ENCODE results near the gene KLF7. TPM values are rescaled to one million over a fixed set of nuclear protein-coding genes. Genes with fewer than 3 reads are reported as not detected.
A peak's percentile ranks its signal among the peaks of the same experiment; 100 is the strongest.

The KLF7 gene
- total and polyA plus RNA-seq, 8 donors: 2.7 to 33.0 (median 7.3) TPM

DNA sequence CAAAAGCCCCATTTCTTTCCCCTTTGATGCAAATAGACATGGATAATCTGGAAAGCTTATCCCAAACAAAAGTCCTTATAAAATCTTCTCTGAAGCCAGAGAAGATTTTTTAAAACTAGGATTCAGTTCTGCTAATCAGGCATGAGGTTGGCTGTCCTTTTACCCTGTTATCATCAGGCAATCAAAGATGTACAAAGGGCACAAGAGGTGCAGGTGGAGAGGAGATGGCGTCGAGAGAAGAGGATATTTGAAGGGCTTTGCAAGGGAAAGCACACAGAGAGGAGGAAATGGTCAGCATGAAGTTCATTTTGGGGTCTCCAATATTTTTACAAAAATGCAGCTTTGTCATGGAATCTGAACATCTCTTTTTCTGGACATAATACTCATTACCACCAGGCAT lies 88.5 kb downstream of the KLF7 start:
- intact Hi-C loops (cut with DNase I; ENCODE audit: low total_unique reads): no loop called here
- DNase-seq: no peak
- TF ChIP-seq, protein P1, sequence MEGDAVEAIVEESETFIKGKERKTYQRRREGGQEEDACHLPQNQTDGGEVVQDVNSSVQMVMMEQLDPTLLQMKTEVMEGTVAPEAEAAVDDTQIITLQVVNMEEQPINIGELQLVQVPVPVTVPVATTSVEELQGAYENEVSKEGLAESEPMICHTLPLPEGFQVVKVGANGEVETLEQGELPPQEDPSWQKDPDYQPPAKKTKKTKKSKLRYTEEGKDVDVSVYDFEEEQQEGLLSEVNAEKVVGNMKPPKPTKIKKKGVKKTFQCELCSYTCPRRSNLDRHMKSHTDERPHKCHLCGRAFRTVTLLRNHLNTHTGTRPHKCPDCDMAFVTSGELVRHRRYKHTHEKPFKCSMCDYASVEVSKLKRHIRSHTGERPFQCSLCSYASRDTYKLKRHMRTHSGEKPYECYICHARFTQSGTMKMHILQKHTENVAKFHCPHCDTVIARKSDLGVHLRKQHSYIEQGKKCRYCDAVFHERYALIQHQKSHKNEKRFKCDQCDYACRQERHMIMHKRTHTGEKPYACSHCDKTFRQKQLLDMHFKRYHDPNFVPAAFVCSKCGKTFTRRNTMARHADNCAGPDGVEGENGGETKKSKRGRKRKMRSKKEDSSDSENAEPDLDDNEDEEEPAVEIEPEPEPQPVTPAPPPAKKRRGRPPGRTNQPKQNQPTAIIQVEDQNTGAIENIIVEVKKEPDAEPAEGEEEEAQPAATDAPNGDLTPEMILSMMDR (IDR thresholded peaks at IDR 0.05): no peak
- no peak for TF ChIP-seq EP300 (IDR thresholded peaks at IDR 0.05)
- Histone ChIP-seq H3K36me3 (peaks cover 19 to 50% (median 45%) of the 10 kb centered on the region in 4 donors), H3K27ac (no peak overlapping the region), H3K4me3 (no peak overlapping the region), H3K4me1 (peaks cover 10 to 42% (median 32%) of the 10 kb centered on the region in 4 donors), H3K9me3 (no peaks in the 10 kb centered on the region), H3K27me3 (no peaks in the 10 kb centered on the region)
- 85 to 98% (median 90%) methylated on average over 2 of the region's 2 CpGs for WGBS, 5 donors

DNA sequence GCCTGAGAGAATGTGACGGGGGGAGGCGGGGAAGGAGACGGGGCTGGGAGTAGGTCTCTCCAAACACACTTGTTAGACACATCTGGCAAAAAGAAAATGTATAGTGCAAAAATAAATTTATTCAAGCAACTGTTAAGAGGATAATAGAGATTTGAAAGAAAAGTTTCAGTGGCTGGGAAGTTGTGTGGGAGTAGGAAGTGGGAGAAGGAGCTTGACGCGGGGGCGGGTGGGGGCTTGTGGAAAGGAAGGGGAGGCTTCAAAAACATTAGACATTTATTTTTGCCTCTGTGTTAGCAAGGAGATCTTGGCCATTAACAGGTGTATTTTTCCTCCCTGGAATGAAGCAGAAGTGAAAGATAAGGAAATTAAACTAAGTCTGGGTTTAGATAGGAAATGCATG lies 90.3 kb downstream of the KLF7 start:
- H3K36me3 ChIP-seq: peaks cover 11 to 32% (median 27%) of the 10 kb centered on the region in 4 donors

DNA sequence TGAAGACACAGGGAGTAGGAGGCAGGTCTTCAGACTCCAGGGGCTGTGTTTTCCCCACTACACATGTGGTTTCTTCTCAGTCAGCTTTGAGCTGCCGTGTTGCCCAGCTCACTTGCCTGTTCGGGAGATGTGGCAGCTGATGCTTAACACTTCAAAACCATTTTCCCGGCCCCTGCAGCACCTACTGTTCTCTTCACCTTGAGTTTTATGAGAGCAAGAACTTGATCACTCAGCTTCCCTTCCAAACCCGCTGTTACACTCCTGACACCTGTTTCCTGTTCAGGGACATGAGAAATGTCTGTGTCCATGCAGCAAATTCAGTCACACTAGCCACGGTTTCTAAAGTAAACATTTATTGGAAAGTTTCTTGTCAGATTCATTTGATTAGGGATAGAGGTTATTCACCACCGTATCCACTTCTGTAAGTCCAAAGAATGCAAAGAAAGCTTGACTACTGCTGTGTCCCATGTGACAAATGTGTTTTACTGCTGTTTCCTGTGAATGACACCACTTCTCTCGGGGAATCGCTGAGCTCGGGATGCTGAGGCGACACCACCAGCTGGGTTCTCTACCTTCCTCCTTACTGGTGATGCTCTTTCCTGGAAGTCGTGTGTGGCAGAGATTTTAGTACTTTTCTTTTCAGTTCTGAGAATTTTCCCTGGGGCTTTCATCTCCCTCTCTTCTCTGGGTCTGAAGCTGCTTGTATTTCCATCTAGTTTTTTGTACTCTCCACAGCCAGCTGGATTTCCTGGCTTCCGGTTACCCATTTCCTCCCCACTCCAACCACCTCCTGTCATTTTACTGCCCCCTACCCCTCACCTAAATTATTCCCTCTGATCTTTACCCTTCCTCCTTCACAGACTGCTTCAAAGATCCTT lies 91.7 kb downstream of the KLF7 start:
- H3K27ac ChIP-seq: peak overlapping the region; percentile 26 to 79 (median 57)
- no peak for TF ChIP-seq EP300 (IDR thresholded peaks at IDR 0.05)
- TF ChIP-seq POLR2AphosphoS5 (IDR thresholded peaks at IDR 0.05): peak in 1 of 3 donors; percentile 19
- peak overlapping the region; percentile 4 to 16 (median 5) for H3K4me3 ChIP-seq
- no peaks in the 10 kb centered on the region for H3K9me3 ChIP-seq
- peaks cover 0 to 18% (median 13%) of the 10 kb centered on the region in 4 donors for H3K36me3 ChIP-seq
- peak in 1 of 2 donors; percentile 52 for DNase-seq
- peaks cover 10 to 37% (median 26%) of the 10 kb centered on the region in 4 donors for H3K4me1 ChIP-seq
- WGBS, 5 donors: 10 to 29% (median 20%) methylated on average over 12 of the region's 12 CpGs
- no peaks in the 10 kb centered on the region for H3K27me3 ChIP-seq
- intact Hi-C loops (cut with DNase I; ENCODE audit: low total_unique reads): no loop called here

More for the DNA sequence above, 90.3 kb downstream of the KLF7 start:
- TF ChIP-seq, protein P1 (IDR thresholded peaks at IDR 0.05): no peak
- TF ChIP-seq POLR2A (IDR thresholded peaks at IDR 0.05) (no peak), POLR2AphosphoS5 (IDR thresholded peaks at IDR 0.05) (no peak), EP300 (IDR thresholded peaks at IDR 0.05) (no peak)
- Histone ChIP-seq H3K9me3 (no peaks in the 10 kb centered on the region), H3K27me3 (no peaks in the 10 kb centered on the region), H3K4me3 (peak overlapping the region in 1 of 4 donors; percentile 4), H3K4me1 (peaks cover 10 to 37% (median 26%) of the 10 kb centered on the region in 4 donors), H3K27ac (peak overlapping the region; percentile 27 to 79 (median 62))
- intact Hi-C loops (cut with DNase I; ENCODE audit: low total_unique reads): no loop called here
- WGBS, 5 donors: 34 to 66% (median 43%) methylated on average over 6 of the region's 6 CpGs
- DNase-seq: no peak

DNA sequence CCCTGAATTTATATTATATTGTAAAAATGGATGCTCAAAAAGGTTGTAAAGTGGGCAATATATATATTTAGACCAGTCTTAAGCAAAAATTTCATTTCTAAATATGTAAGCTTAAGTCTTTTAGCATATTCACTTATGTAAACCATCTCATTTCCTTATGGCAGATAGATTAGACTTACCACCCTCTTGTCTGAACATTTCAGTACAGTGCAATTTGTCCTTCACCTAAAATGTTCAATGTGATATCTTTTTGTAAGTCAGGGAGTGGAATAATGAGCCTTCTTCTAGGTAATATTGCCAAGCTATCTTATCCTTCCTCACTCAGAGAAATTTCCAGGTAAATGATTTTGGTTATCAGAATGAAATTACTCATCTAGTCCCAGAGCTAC lies 92.3 kb downstream of the KLF7 start:
- intact Hi-C loops (cut with DNase I; ENCODE audit: low total_unique reads): no loop called here
- peak overlapping the region in 4 of 5 donors; percentile 9 to 79 (median 67) for H3K27ac ChIP-seq

More for the DNA sequence above, 92.3 kb downstream of the KLF7 start:
- H3K4me1 ChIP-seq: peaks cover 10 to 37% (median 26%) of the 10 kb centered on the region in 4 donors
- no peak for TF ChIP-seq EP300 (IDR thresholded peaks at IDR 0.05)
- TF ChIP-seq, protein P1 (IDR thresholded peaks at IDR 0.05): no peak
- TF ChIP-seq POLR2A (IDR thresholded peaks at IDR 0.05): no peak
- TF ChIP-seq POLR2AphosphoS5 (IDR thresholded peaks at IDR 0.05): no peak
- H3K36me3 ChIP-seq: peaks cover 0 to 12% (median 7%) of the 10 kb centered on the region in 4 donors
- H3K27me3 ChIP-seq: no peaks in the 10 kb centered on the region
- no peaks in the 10 kb centered on the region for H3K9me3 ChIP-seq
- H3K4me3 ChIP-seq: no peak overlapping the region
- DNase-seq: no peak
